Neutrophil (primary cell): ENCODE data around the gene FAM222B.
"Not testable (repeated sequence)": the region's sequence is repeated elsewhere in the genome, so short reads cannot be mapped to it uniquely, and the experiment has no call there.

ENCODE experiments used
- H3K27ac ChIP-seq: fragments of 200-600 bp; sonication (generic); 2 replicates; pipeline ENCODE4 v1.5.1; 2016; ENCODE audit warnings: mild to moderate bottlenecking, moderate library complexity
- H3K27me3 ChIP-seq: fragments of 200-600 bp; sonication (generic); 2 replicates; pipeline ENCODE4 v1.6.0; 2016; ENCODE audit warnings: mild to moderate bottlenecking
- H3K36me3 ChIP-seq: fragments of 200-600 bp; sonication (generic); 2 replicates; pipeline ENCODE4 v1.5.1; 2017
- H3K4me1 ChIP-seq, 2 experiments: fragments of 200-600 bp in 1 of 2; sonication (generic) in 1 of 2; 1 replicate in 1 of 2; 2 replicates in 1 of 2; pipeline versions ENCODE4 v1.5.1 to v1.6.1; 2013 to 2016; ENCODE audit warnings: low read depth in 1 of 2, low read length in 1 of 2, mild to moderate bottlenecking in 1 of 2, moderate library complexity in 1 of 2; ENCODE audit not compliant: control insufficient read depth in 1 of 2, insufficient read depth in 1 of 2
- H3K4me3 ChIP-seq, 2 experiments: fragments of 200-600 bp in 1 of 2; sonication (generic) in 1 of 2; 1 replicate in 1 of 2; 2 replicates in 1 of 2; pipeline ENCODE4 v1.5.1; 2013 to 2016; ENCODE audit warnings: low read depth in 1 of 2, low read length in 1 of 2, mild to moderate bottlenecking in 1 of 2, moderate library complexity in 1 of 2
- H3K9me3 ChIP-seq: fragments of 200-600 bp; sonication (generic); 2 replicates; pipeline ENCODE4 v1.5.1; 2016
- TF ChIP-seq, protein P1 (sequence below): fragments of 200-600 bp; sonication (generic); IDR thresholded peaks from 2 replicates; pipeline ENCODE4 v1.5.1; 2016; ENCODE audit warnings: antibody characterized with exemption

Gene FAM222B

GRCh38 chr17:28881533-28882056, 39.0 kb upstream of the FAM222B start:
- Histone ChIP-seq H3K27me3 (no peaks in the 10 kb centered on the region), H3K36me3 (peaks cover 93% of the 10 kb centered on the region), H3K27ac (peak overlapping the region; percentile 44), H3K4me1 (no peaks in the 10 kb centered on the region), H3K4me3 (no peak overlapping the region), H3K9me3 (no peaks in the 10 kb centered on the region)
- TF ChIP-seq, protein P1, sequence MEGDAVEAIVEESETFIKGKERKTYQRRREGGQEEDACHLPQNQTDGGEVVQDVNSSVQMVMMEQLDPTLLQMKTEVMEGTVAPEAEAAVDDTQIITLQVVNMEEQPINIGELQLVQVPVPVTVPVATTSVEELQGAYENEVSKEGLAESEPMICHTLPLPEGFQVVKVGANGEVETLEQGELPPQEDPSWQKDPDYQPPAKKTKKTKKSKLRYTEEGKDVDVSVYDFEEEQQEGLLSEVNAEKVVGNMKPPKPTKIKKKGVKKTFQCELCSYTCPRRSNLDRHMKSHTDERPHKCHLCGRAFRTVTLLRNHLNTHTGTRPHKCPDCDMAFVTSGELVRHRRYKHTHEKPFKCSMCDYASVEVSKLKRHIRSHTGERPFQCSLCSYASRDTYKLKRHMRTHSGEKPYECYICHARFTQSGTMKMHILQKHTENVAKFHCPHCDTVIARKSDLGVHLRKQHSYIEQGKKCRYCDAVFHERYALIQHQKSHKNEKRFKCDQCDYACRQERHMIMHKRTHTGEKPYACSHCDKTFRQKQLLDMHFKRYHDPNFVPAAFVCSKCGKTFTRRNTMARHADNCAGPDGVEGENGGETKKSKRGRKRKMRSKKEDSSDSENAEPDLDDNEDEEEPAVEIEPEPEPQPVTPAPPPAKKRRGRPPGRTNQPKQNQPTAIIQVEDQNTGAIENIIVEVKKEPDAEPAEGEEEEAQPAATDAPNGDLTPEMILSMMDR: no peak

DNA sequence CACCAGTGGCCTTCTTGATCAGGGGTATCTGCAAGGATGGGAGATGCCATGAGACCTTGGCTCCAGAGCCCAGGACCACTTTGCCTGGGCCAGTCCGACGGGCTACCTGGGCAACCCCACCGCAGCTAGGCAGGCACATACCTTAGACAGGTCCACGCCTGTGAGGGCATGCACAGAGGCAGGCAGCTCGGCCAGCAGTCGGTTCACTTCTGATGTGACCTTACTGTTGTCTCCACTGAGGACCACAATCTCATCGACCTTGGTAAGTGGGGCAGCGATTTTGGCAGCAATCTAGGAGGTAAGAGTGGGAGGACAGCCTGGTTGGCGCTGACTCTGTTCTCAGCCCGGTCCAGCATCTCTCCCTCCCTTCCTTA, 38.0 kb upstream of the FAM222B start:
- no peaks in the 10 kb centered on the region for H3K4me1 ChIP-seq
- peak overlapping the region; percentile 44 for H3K27ac ChIP-seq
- H3K27me3 ChIP-seq: no peaks in the 10 kb centered on the region
- TF ChIP-seq, protein P1: no peak
- peaks cover 82% of the 10 kb centered on the region for H3K36me3 ChIP-seq
- no peak overlapping the region for H3K4me3 ChIP-seq
- no peaks in the 10 kb centered on the region for H3K9me3 ChIP-seq

- TF ChIP-seq, protein P1: no peak
- no peaks in the 10 kb centered on the region for H3K9me3 ChIP-seq
- H3K36me3 ChIP-seq: peaks cover 77% of the 10 kb centered on the region
- no peaks in the 10 kb centered on the region for H3K27me3 ChIP-seq
- H3K4me1 ChIP-seq: no peaks in the 10 kb centered on the region
- peak overlapping the region; percentile 44 for H3K27ac ChIP-seq
- no peak overlapping the region for H3K4me3 ChIP-seq
Observed at GRCh38 chr17:28879886-28880571, 37.4 kb upstream of the FAM222B start.

DNA sequence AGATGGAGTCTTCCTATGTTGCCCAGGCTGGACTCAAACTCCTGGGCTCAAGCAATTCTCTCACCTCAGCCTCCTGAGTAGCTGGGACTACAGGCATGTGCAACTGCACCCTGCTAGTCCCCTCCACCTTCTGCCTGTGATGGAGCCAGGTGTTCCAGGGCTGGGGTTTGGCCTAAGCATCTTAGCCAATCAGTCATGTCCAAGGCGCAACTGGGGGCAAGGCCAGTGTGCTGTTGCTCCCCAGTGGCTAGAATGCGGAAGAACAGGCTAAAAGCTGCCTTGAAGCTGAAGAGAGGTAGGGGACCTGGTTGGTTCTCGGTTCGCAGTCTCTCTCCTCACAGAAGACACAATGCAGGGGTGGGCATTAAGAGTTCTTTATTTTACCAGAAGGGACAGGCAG, 36.4 kb upstream of the FAM222B start:
- H3K36me3 ChIP-seq: peaks cover 66% of the 10 kb centered on the region
- H3K4me1 ChIP-seq: no peaks in the 10 kb centered on the region
- no peaks in the 10 kb centered on the region for H3K9me3 ChIP-seq
- peak overlapping the region; percentile 44 for H3K27ac ChIP-seq
- TF ChIP-seq, protein P1: no peak
- no peaks in the 10 kb centered on the region for H3K27me3 ChIP-seq
- no peak overlapping the region for H3K4me3 ChIP-seq

- peak overlapping the region; percentile 44 for H3K27ac ChIP-seq
- peaks cover 60% of the 10 kb centered on the region for H3K36me3 ChIP-seq
- no peaks in the 10 kb centered on the region for H3K9me3 ChIP-seq
- TF ChIP-seq, protein P1: no peak
- H3K4me1 ChIP-seq: no peaks in the 10 kb centered on the region
- H3K27me3 ChIP-seq: no peaks in the 10 kb centered on the region
- no peak overlapping the region for H3K4me3 ChIP-seq
Observed at GRCh38 chr17:28878158-28878910, 35.7 kb upstream of the FAM222B start.

GRCh38 chr17:28877150-28877711, 34.6 kb upstream of the FAM222B start:
- not testable (repeated sequence) for H3K4me3 ChIP-seq, H3K9me3 ChIP-seq, H3K27ac ChIP-seq, H3K27me3 ChIP-seq, H3K4me1 ChIP-seq
- peaks cover 49% of the 10 kb centered on the region for H3K36me3 ChIP-seq
